ENCODE measurements around the gene GPR83. TPM values are rescaled to one million over a fixed set of nuclear protein-coding genes. Genes with fewer than 3 reads are reported as not detected.

GPR83 gene
- total RNA-seq, result under 0.01 TPM in 1 of 2 replicates, not detected in the other

GRCh38 chr11:94400839-94401772 is at the start of gene GPR83:
GPR83 (minus strand) TSS chr11:94401419; CDS start chr11:94401247, 172 bp downstream.

Other genes with a start within 250 kb of the GPR83 start
- gene IZUMO1R, start 96.8 kb downstream of the GPR83 start, total RNA-seq, result not detected in 2 replicates
- 9.3 and 11.4 TPM in 2 replicates for gene MRE11, start 92.4 kb upstream of the GPR83 start, total RNA-seq
- 14.5 and 16.5 TPM in 2 replicates for gene ANKRD49, start 92.6 kb upstream of the GPR83 start, total RNA-seq
- not detected in 2 replicates for gene C11orf97, start 111.0 kb upstream of the GPR83 start, total RNA-seq
- gene FUT4, start 142.5 kb upstream of the GPR83 start, total RNA-seq, result 14.1 and 14.5 TPM in 2 replicates
- 2.3 and 10.6 TPM in 2 replicates for gene PIWIL4, start 165.9 kb upstream of the GPR83 start, total RNA-seq